SK-N-SH treated with all-trans-retinoic acid at 6 μM for 48 hours (cell line): Measurements from ENCODE around the gene PPEF1.

Experiments used
- ARNTL ChIP-seq: fragments of 450-650 bp; formaldehyde crosslinking; IDR thresholded peaks from 2 replicates; pipeline ENCODE4 v1.5.0; 2020; ENCODE audit warnings: low read depth, mild to moderate bottlenecking, moderate library complexity, borderline replicate concordance
- CSDC2 ChIP-seq: fragments of 250-450 bp; sonication (Bioruptor Pico); IDR thresholded peaks from 2 replicates; pipeline ENCODE4 v1.5.0; 2020; ENCODE audit warnings: mild to moderate bottlenecking, moderate library complexity
- ESRRG ChIP-seq: fragments of 250-450 bp; sonication (Bioruptor Pico); IDR thresholded peaks from 2 replicates; pipeline ENCODE4 v1.6.1; 2021; ENCODE audit warnings: mild to moderate bottlenecking
- OSR1 ChIP-seq: fragments of 250-450 bp; sonication (Bioruptor Pico); IDR thresholded peaks from 2 replicates; pipeline ENCODE4 v1.8.0; 2022; ENCODE audit warnings: moderate library complexity, mild to moderate bottlenecking, inconsistent platforms
- RARB ChIP-seq: fragments of 250-450 bp; sonication (Bioruptor Pico); IDR thresholded peaks from 2 replicates; pipeline ENCODE4 v1.8.0; 2021; ENCODE audit warnings: mild to moderate bottlenecking, moderate library complexity
- TCF4 ChIP-seq: fragments of 250-450 bp; sonication (Bioruptor Pico); IDR thresholded peaks from 2 replicates; pipeline ENCODE4 v1.8.0; 2021; ENCODE audit warnings: mild to moderate bottlenecking, moderate library complexity, borderline replicate concordance
- ZFP3 ChIP-seq: fragments of 250-450 bp; sonication (Bioruptor Pico); IDR thresholded peaks from 2 replicates; pipeline ENCODE4 v1.5.0; 2020; ENCODE audit warnings: mild to moderate bottlenecking, moderate library complexity
- ZFP30 ChIP-seq: fragments of 450-650 bp; formaldehyde crosslinking; IDR thresholded peaks from 2 replicates; pipeline ENCODE4 v1.5.0; 2022; ENCODE audit warnings: mild to moderate bottlenecking, moderate library complexity
- ZNF565 ChIP-seq: fragments of 450-650 bp; formaldehyde crosslinking; conservative IDR thresholded peaks from 2 replicates; pipeline ENCODE4 v1.5.0; 2020; ENCODE audit warnings: low read depth, mild to moderate bottlenecking, moderate library complexity
- TF ChIP-seq, protein P1 (sequence below): fragments of 250-450 bp; sonication (Bioruptor Pico); IDR thresholded peaks from 2 replicates; pipeline ENCODE4 v1.5.0; 2020; ENCODE audit warnings: mild to moderate bottlenecking, moderate library complexity

DNA sequence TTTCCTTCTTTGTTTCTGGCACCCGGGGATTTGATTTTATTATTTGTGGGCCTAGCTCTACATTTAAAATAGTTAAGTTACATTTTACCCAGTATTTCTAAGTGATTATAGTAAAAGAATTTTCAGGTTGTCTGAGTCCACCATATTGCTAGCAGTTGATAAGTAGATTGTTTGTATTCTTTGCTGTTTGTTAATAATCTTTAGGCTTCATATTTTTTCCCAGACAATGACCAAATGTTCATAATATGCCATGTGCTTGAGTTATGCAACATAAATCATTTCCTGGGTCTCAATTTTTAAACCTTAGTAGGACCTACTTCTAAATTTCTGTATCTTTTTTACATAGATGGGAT is 149.2 kb downstream of the PPEF1 start:
- TF ChIP-seq OSR1 (CRISPR knock-in tag) (no peak), ZFP30 (CRISPR knock-in tag) (no peak), RARB (CRISPR knock-in tag) (no peak), ZFP3 (no peak), TCF4 (CRISPR knock-in tag) (no peak), CSDC2 (CRISPR knock-in tag) (no peak), ARNTL (CRISPR knock-in tag) (no peak), ESRRG (CRISPR knock-in tag) (no peak), ZNF565 (CRISPR knock-in tag) (no peak)
- TF ChIP-seq, protein P1, sequence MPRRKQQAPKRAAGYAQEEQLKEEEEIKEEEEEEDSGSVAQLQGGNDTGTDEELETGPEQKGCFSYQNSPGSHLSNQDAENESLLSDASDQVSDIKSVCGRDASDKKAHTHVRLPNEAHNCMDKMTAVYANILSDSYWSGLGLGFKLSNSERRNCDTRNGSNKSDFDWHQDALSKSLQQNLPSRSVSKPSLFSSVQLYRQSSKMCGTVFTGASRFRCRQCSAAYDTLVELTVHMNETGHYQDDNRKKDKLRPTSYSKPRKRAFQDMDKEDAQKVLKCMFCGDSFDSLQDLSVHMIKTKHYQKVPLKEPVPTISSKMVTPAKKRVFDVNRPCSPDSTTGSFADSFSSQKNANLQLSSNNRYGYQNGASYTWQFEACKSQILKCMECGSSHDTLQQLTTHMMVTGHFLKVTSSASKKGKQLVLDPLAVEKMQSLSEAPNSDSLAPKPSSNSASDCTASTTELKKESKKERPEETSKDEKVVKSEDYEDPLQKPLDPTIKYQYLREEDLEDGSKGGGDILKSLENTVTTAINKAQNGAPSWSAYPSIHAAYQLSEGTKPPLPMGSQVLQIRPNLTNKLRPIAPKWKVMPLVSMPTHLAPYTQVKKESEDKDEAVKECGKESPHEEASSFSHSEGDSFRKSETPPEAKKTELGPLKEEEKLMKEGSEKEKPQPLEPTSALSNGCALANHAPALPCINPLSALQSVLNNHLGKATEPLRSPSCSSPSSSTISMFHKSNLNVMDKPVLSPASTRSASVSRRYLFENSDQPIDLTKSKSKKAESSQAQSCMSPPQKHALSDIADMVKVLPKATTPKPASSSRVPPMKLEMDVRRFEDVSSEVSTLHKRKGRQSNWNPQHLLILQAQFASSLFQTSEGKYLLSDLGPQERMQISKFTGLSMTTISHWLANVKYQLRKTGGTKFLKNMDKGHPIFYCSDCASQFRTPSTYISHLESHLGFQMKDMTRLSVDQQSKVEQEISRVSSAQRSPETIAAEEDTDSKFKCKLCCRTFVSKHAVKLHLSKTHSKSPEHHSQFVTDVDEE: no peak
